Sigmoid colon (tissue), 7 donors: ENCODE measurements around the gene USP13. TPM values are rescaled to one million over a fixed set of nuclear protein-coding genes. Genes with fewer than 3 reads are reported as not detected.

Experiments used
- DNase-seq: peaks from one replicate; pipeline ENCODE4 v3.0.0-alpha.2; 2019
- H3K27ac ChIP-seq, 4 donors: fragments of 200-600 bp; sonication (generic); one replicate each; pipeline ENCODE4 v1.5.1; 2016 to 2019; ENCODE audit warnings: mild to moderate bottlenecking in 1 of 4
- H3K27me3 ChIP-seq, 3 donors: fragments of 200-600 bp; sonication (generic); one replicate each; pipeline ENCODE4 v1.5.1; 2019; ENCODE audit warnings: mild to moderate bottlenecking in 1 of 3
- H3K36me3 ChIP-seq, 4 donors: fragments of 200-600 bp; sonication (generic); one replicate each; pipeline ENCODE4 v1.5.1; 2016 to 2019
- H3K4me1 ChIP-seq, 4 donors: fragments of 200-600 bp; sonication (generic); one replicate each; pipeline ENCODE4 v1.5.1; 2017 to 2019
- H3K4me3 ChIP-seq, 4 donors: fragments of 200-600 bp; sonication (generic); one replicate each; pipeline ENCODE4 v1.5.1; 2017 to 2019; ENCODE audit warnings: mild to moderate bottlenecking in 2 of 4, moderate library complexity in 1 of 4
- H3K9me3 ChIP-seq, 4 donors: fragments of 200-600 bp in 3 of 4; sonication (generic) in 3 of 4; one replicate each; pipeline versions ENCODE4 v1.5.1 to v1.6.1; 2013 to 2019
- EP300 ChIP-seq, 4 donors: sonication (generic); formaldehyde crosslinking; IDR thresholded peaks; one replicate each; pipeline ENCODE4 v1.6.1; 2017; ENCODE audit warnings: antibody characterized with exemption in 4 of 4
- POLR2A ChIP-seq, 2 donors: fragments of 450-650 bp; IDR thresholded peaks; one replicate each; pipeline ENCODE4 v1.6.1; 2016; ENCODE audit warnings: antibody characterized with exemption in 2 of 2, mild to moderate bottlenecking in 2 of 2, moderate library complexity in 2 of 2
- POLR2AphosphoS5 ChIP-seq, 4 donors: sonication (generic); formaldehyde crosslinking; IDR thresholded peaks; one replicate each; pipeline ENCODE4 v1.6.1; 2017; ENCODE audit warnings: antibody characterized with exemption in 4 of 4
- WGBS, 2 donors: extraction: QIAGEN DNeasy Blood & Tissue Kit; methylation state at CpG; one replicate each; pipeline ENCODE4 v1.1.7; 2013; 5-methylcytosine and 5-hydroxymethylcytosine counted together
- intact Hi-C: fragments of 100-400 bp; cut with DNase I; formaldehyde crosslinking; loops from one replicate; pipeline ENCODE4 v1.15.1; 2023
- polyA plus RNA-seq, 3 donors: library from polyadenylated mRNA; stranded (reverse); fragments of 200-250 nt; gene quantifications; one replicate each; pipeline ENCODE4 v1.2.3, GENCODE V29; 2013
- total RNA-seq, 4 donors: library from RNA; depleted of rRNA; stranded (reverse); fragments of >200 nt; gene quantifications; one replicate each; pipeline ENCODE4 v1.1.0, GENCODE V29; 2016
- TF ChIP-seq, protein P1 (sequence below), 4 experiments: fragments of 450-650 bp in 3 of 4; fragments of 200-600 bp in 1 of 4; IDR thresholded peaks; one replicate each; pipeline ENCODE4 v1.5.1; 2016 to 2019; ENCODE audit warnings: antibody characterized with exemption in 4 of 4, mild to moderate bottlenecking in 3 of 4, moderate library complexity in 2 of 4
- donor health status: healthy with polysubstance abuse.
- donor health status: Bipolar disorder and iron deficiency.
- donor health status: healthy.

USP13 gene
- total and polyA plus RNA-seq, 7 donors: 0.69 to 11.1 (median 7.2) TPM

- intact Hi-C loops: no loop called here
- no peak for DNase-seq
- TF ChIP-seq, protein P1, sequence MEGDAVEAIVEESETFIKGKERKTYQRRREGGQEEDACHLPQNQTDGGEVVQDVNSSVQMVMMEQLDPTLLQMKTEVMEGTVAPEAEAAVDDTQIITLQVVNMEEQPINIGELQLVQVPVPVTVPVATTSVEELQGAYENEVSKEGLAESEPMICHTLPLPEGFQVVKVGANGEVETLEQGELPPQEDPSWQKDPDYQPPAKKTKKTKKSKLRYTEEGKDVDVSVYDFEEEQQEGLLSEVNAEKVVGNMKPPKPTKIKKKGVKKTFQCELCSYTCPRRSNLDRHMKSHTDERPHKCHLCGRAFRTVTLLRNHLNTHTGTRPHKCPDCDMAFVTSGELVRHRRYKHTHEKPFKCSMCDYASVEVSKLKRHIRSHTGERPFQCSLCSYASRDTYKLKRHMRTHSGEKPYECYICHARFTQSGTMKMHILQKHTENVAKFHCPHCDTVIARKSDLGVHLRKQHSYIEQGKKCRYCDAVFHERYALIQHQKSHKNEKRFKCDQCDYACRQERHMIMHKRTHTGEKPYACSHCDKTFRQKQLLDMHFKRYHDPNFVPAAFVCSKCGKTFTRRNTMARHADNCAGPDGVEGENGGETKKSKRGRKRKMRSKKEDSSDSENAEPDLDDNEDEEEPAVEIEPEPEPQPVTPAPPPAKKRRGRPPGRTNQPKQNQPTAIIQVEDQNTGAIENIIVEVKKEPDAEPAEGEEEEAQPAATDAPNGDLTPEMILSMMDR (IDR thresholded peaks at IDR 0.05): no peak
- TF ChIP-seq POLR2AphosphoS5 (IDR thresholded peaks at IDR 0.05) (no peak), EP300 (IDR thresholded peaks at IDR 0.05) (no peak), POLR2A (IDR thresholded peaks at IDR 0.05) (no peak)
- Histone ChIP-seq H3K9me3 (no peaks in the 10 kb centered on the region), H3K36me3 (peaks cover 1 to 41% (median 13%) of the 10 kb centered on the region in 4 donors), H3K27me3 (no peaks in the 10 kb centered on the region), H3K4me1 (peaks cover 0 to 12% (median 0%) of the 10 kb centered on the region in 4 donors), H3K4me3 (no peak overlapping the region), H3K27ac (no peak overlapping the region)
- 86 to 87% methylated on average over 4 of the region's 4 CpGs for WGBS, 2 donors
Observed at GRCh38 chr3:179615458-179616173, 37.2 kb upstream of the USP13 start.

- no peak for DNase-seq
- H3K27me3 ChIP-seq: no peaks in the 10 kb centered on the region
- WGBS, 2 donors: 97 to 98% methylated on average over 2 of the region's 2 CpGs
- TF ChIP-seq POLR2A (IDR thresholded peaks at IDR 0.05) (no peak), EP300 (IDR thresholded peaks at IDR 0.05) (no peak), POLR2AphosphoS5 (IDR thresholded peaks at IDR 0.05) (no peak)
- TF ChIP-seq, protein P1 (IDR thresholded peaks at IDR 0.05): no peak
- no peaks in the 10 kb centered on the region for H3K9me3 ChIP-seq
- no peak overlapping the region for H3K27ac ChIP-seq
- intact Hi-C loops: no loop called here
- no peaks in the 10 kb centered on the region for H3K4me1 ChIP-seq
- H3K4me3 ChIP-seq: no peak overlapping the region
- peaks cover 17 to 83% (median 34%) of the 10 kb centered on the region in 4 donors for H3K36me3 ChIP-seq
Observed at GRCh38 chr3:179622023-179622422, 30.8 kb upstream of the USP13 start.

DNA sequence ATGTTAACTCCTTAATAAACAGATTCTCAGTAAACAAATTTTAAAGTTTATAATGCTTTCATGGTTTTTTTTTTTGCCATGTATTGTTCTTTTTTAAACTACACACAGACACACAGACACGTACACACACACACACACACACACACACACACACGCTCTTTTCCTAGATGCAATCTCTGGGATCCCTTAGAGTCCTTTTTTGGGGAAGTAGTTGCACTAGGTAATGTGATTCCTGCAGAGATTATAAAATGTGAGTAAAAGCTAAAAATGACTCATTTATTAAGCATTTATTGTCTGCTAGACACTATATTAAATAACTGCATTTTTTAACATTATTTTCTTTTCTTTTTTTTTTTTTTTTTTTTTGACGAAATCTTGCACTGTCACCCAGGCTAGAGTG is 28.4 kb upstream of the USP13 start:
- Histone ChIP-seq H3K4me3 (no peak overlapping the region), H3K4me1 (no peaks in the 10 kb centered on the region), H3K9me3 (no peaks in the 10 kb centered on the region), H3K27me3 (no peaks in the 10 kb centered on the region), H3K27ac (no peak overlapping the region), H3K36me3 (peaks cover 16 to 60% (median 22%) of the 10 kb centered on the region in 4 donors)
- WGBS, 2 donors: 82 to 85% methylated on average over 3 of the region's 3 CpGs
- intact Hi-C loops: no loop called here
- DNase-seq: no peak
- TF ChIP-seq, protein P1 (IDR thresholded peaks at IDR 0.05): no peak
- TF ChIP-seq POLR2AphosphoS5 (IDR thresholded peaks at IDR 0.05) (no peak), EP300 (IDR thresholded peaks at IDR 0.05) (no peak), POLR2A (IDR thresholded peaks at IDR 0.05) (no peak)

DNA sequence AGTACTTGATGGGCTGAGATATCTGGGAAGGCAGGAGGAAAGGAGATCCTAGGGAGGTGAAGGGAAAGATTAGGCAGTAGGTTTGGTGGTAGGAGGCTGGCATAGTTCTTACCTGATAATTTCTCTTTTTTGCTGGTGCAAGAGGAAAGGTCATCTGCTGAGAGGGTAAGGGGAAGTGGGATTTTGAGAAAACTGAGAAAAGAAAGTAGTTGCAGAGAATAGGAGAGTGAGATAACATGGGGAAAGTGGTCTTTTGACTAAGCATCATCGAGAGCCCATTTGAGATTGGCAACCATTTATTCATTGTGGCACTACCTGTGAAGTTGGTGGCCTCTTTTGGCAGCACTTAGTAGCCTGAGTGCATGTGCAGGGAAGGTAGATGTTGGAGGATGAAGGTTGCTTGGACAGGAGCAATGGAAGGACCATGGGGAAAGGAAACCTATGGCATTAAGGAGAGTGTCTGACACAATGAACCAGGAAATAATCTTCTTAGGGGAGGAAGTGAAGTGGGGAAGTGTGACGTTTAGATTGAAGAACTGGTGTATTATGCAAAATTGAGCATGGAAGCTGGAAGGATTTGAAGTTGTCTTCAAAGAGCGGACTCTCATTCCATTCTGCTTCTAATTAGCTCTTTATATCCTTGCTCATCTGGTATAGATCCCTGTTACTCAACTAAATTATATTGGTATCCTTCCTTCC is 21.9 kb upstream of the USP13 start:
- intact Hi-C loops: no loop called here
- peaks cover 0 to 5% (median 0%) of the 10 kb centered on the region in 4 donors for H3K36me3 ChIP-seq
- H3K4me1 ChIP-seq: no peaks in the 10 kb centered on the region
- TF ChIP-seq POLR2AphosphoS5 (IDR thresholded peaks at IDR 0.05) (no peak), EP300 (IDR thresholded peaks at IDR 0.05) (no peak), POLR2A (IDR thresholded peaks at IDR 0.05) (no peak)
- TF ChIP-seq, protein P1 (IDR thresholded peaks at IDR 0.05): no peak
- WGBS, 2 donors: 78 to 82% methylated on average over 3 of the region's 3 CpGs
- H3K9me3 ChIP-seq: no peaks in the 10 kb centered on the region
- H3K4me3 ChIP-seq: no peak overlapping the region
- DNase-seq: no peak
- no peaks in the 10 kb centered on the region for H3K27me3 ChIP-seq
- H3K27ac ChIP-seq: no peak overlapping the region
